ENCODE data around the gene KIFAP3.

The KIFAP3 gene

DNA sequence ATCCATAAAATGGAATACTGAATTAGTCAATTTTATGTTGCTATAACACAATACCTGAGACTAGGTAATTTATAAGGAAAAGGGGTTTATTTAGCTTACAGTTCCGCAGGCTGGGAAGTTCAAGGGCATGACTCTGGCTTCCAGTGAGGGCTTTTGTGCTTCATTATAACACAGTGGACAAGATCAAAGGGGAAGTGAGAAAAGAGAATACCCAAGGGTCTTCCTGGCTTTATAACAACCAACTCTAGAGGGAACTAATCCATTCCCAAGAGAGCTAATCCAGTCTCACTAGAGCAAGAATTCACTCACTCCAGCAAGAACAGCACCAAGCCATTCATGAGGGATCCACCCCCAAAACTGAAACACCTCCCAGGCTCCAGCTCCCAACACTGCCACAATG lies 3.1 kb downstream of the KIFAP3 start:
- TF ChIP-seq MAX (IDR thresholded peaks at IDR 0.05): no peak

DNA sequence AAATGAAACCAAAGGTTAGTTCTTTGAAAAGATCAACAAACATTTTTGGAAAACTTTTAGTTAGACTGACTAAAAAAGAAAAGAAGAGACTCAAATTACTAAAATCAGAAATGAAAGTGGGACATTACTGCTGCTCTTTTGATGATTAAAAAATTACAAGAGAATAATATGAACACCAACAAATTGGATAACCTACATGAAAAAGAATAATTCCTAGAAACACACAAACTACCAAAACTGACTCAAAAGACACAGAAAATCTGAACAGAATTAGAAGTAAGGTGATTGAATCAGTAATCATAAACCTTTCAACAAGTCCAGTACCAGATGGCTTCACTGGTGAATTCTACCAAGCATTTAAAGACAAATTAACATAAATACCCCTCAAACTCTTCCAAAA lies 5.6 kb downstream of the KIFAP3 start:
- TF ChIP-seq TCF12 (IDR thresholded peaks at IDR 0.05; ENCODE audit: low read depth) (no peak), RAD21 (IDR thresholded peaks at IDR 0.05; ENCODE audit: low read depth) (no peak), CREB1 (IDR thresholded peaks at IDR 0.05; ENCODE audit: low read depth) (no peak), TEAD4 (IDR thresholded peaks at IDR 0.05) (no peak), TAF1 (IDR thresholded peaks at IDR 0.05; ENCODE audit: low read depth) (no peak), ZBTB7A (IDR thresholded peaks at IDR 0.05; ENCODE audit: low read depth) (no peak), CEBPB (IDR thresholded peaks at IDR 0.05) (no peak), NFIC (IDR thresholded peaks at IDR 0.05) (no peak), YY1 (IDR thresholded peaks at IDR 0.05; ENCODE audit: low read depth) (no peak), EP300 (IDR thresholded peaks at IDR 0.05; ENCODE audit: borderline replicate concordance) (no peak)
- TF ChIP-seq, protein P1, sequence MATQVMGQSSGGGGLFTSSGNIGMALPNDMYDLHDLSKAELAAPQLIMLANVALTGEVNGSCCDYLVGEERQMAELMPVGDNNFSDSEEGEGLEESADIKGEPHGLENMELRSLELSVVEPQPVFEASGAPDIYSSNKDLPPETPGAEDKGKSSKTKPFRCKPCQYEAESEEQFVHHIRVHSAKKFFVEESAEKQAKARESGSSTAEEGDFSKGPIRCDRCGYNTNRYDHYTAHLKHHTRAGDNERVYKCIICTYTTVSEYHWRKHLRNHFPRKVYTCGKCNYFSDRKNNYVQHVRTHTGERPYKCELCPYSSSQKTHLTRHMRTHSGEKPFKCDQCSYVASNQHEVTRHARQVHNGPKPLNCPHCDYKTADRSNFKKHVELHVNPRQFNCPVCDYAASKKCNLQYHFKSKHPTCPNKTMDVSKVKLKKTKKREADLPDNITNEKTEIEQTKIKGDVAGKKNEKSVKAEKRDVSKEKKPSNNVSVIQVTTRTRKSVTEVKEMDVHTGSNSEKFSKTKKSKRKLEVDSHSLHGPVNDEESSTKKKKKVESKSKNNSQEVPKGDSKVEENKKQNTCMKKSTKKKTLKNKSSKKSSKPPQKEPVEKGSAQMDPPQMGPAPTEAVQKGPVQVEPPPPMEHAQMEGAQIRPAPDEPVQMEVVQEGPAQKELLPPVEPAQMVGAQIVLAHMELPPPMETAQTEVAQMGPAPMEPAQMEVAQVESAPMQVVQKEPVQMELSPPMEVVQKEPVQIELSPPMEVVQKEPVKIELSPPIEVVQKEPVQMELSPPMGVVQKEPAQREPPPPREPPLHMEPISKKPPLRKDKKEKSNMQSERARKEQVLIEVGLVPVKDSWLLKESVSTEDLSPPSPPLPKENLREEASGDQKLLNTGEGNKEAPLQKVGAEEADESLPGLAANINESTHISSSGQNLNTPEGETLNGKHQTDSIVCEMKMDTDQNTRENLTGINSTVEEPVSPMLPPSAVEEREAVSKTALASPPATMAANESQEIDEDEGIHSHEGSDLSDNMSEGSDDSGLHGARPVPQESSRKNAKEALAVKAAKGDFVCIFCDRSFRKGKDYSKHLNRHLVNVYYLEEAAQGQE (IDR thresholded peaks at IDR 0.05; ENCODE audit: low read depth): no peak

GRCh38 chr1:170067253-170067819 lies 7.2 kb downstream of the KIFAP3 start:
- no peak for TF ChIP-seq RAD21 (IDR thresholded peaks at IDR 0.05; ENCODE audit: low read depth)
- no peak for TF ChIP-seq FOXM1 (IDR thresholded peaks at IDR 0.05; ENCODE audit: borderline replicate concordance, low read depth)
- TF ChIP-seq TAF1 (IDR thresholded peaks at IDR 0.05; ENCODE audit: low read depth): no peak
- TF ChIP-seq CEBPB (IDR thresholded peaks at IDR 0.05): no peak
- TF ChIP-seq TEAD4 (IDR thresholded peaks at IDR 0.05): no peak
- no peak for TF ChIP-seq EGR1 (IDR thresholded peaks at IDR 0.05)
- no peak for TF ChIP-seq YY1 (IDR thresholded peaks at IDR 0.05; ENCODE audit: low read depth)
- TF ChIP-seq, protein P2, sequence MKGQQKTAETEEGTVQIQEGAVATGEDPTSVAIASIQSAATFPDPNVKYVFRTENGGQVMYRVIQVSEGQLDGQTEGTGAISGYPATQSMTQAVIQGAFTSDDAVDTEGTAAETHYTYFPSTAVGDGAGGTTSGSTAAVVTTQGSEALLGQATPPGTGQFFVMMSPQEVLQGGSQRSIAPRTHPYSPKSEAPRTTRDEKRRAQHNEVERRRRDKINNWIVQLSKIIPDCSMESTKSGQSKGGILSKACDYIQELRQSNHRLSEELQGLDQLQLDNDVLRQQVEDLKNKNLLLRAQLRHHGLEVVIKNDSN (IDR thresholded peaks at IDR 0.05): no peak
- TF ChIP-seq NFIC (IDR thresholded peaks at IDR 0.05): no peak
- TF ChIP-seq, protein P1 (IDR thresholded peaks at IDR 0.05; ENCODE audit: low read depth): no peak
- no peak for TF ChIP-seq TCF12 (IDR thresholded peaks at IDR 0.05; ENCODE audit: low read depth)
- TF ChIP-seq ZBTB7A (IDR thresholded peaks at IDR 0.05; ENCODE audit: low read depth): no peak

GRCh38 chr1:170064821-170065220 lies 9.7 kb downstream of the KIFAP3 start:
- no peak for TF ChIP-seq CREB1 (IDR thresholded peaks at IDR 0.05; ENCODE audit: low read depth)
- no peak for TF ChIP-seq NFIC (IDR thresholded peaks at IDR 0.05)
- no peak for TF ChIP-seq EP300 (IDR thresholded peaks at IDR 0.05; ENCODE audit: borderline replicate concordance)
- TF ChIP-seq MAX (IDR thresholded peaks at IDR 0.05): no peak
- TF ChIP-seq EGR1 (IDR thresholded peaks at IDR 0.05): no peak
- TF ChIP-seq, protein P2 (IDR thresholded peaks at IDR 0.05): no peak
- no peak for TF ChIP-seq TCF12 (IDR thresholded peaks at IDR 0.05; ENCODE audit: low read depth)
- no peak for TF ChIP-seq CEBPB (IDR thresholded peaks at IDR 0.05)
- no peak for TF ChIP-seq YY1 (IDR thresholded peaks at IDR 0.05; ENCODE audit: low read depth)
- TF ChIP-seq, protein P1 (IDR thresholded peaks at IDR 0.05; ENCODE audit: low read depth): no peak
- no peak for TF ChIP-seq TEAD4 (IDR thresholded peaks at IDR 0.05)
- no peak for TF ChIP-seq RAD21 (IDR thresholded peaks at IDR 0.05; ENCODE audit: low read depth)

All from Ishikawa (cell line).